Tibial nerve (tissue), 4 donors: ENCODE data around the gene RBP7. TPM values are rescaled to one million over a fixed set of nuclear protein-coding genes. Genes with fewer than 3 reads are reported as not detected.

Experiments used
- DNase-seq, 2 donors: peaks; one replicate each; pipeline ENCODE4 v3.0.0-alpha.2; 2019; ENCODE audit warnings: low spot score in 2 of 2
- H3K27ac ChIP-seq, 4 donors: fragments of 200-600 bp; sonication (generic) in 3 of 4; one replicate each; pipeline ENCODE4 v1.5.1; 2017 to 2019; ENCODE audit warnings: mild to moderate bottlenecking in 1 of 4
- H3K27me3 ChIP-seq, 2 donors: fragments of 200-600 bp; sonication (generic) in 1 of 2; one replicate each; pipeline versions ENCODE4 v1.5.1 to v1.6.0; 2017 to 2019
- H3K36me3 ChIP-seq, 3 donors: fragments of 200-600 bp; sonication (generic); one replicate each; pipeline ENCODE4 v1.5.1; 2018 to 2019
- H3K4me1 ChIP-seq, 4 donors: fragments of 200-600 bp; sonication (generic) in 3 of 4; one replicate each; pipeline ENCODE4 v1.5.1; 2017 to 2019
- H3K4me3 ChIP-seq, 4 donors: fragments of 200-600 bp; sonication (generic) in 3 of 4; one replicate each; pipeline ENCODE4 v1.5.1; 2017 to 2019; ENCODE audit warnings: mild to moderate bottlenecking in 1 of 4, moderate library complexity in 1 of 4
- H3K9me3 ChIP-seq, 4 donors: fragments of 200-600 bp; sonication (generic) in 3 of 4; one replicate each; pipeline ENCODE4 v1.5.1; 2017 to 2019
- CTCF ChIP-seq, 5 experiments: fragments of 200-600 bp in 3 of 5; fragments of 450-650 bp in 2 of 5; sonication (generic) in 3 of 5; IDR thresholded peaks; one replicate each; pipeline ENCODE4 v1.5.1; 2016 to 2019; ENCODE audit warnings: antibody characterized with exemption in 5 of 5, mild to moderate bottlenecking in 3 of 5, moderate library complexity in 2 of 5
- EP300 ChIP-seq, 2 donors: sonication (generic); formaldehyde crosslinking; IDR thresholded peaks; one replicate each; pipeline ENCODE4 v1.6.1; 2017; ENCODE audit warnings: antibody characterized with exemption in 2 of 2, mild to moderate bottlenecking in 1 of 2
- POLR2A ChIP-seq, 2 donors: fragments of 450-650 bp; IDR thresholded peaks; one replicate each; pipeline ENCODE4 v1.6.1; 2017; ENCODE audit warnings: antibody characterized with exemption in 2 of 2, mild to moderate bottlenecking in 2 of 2, moderate library complexity in 2 of 2
- WGBS, 2 donors: methylation state at CpG; one replicate each; pipeline ENCODE4 v1.1.5; 2018; 5-methylcytosine and 5-hydroxymethylcytosine counted together
- total RNA-seq, 4 donors: library from RNA; depleted of rRNA; stranded (reverse); fragments of >200 nt; gene quantifications; one replicate each; pipeline ENCODE4 v1.1.0, GENCODE V29; 2016

The RBP7 gene
- total RNA-seq, 4 donors from 2014 or later, result 17.2 to 54.3 (median 33.7) TPM

- Histone ChIP-seq H3K9me3 (no peaks in the 10 kb centered on the region), H3K27ac (peak overlapping the region in 2 of 4 donors; percentile 29 to 33), H3K4me1 (peaks cover 0 to 47% (median 2%) of the 10 kb centered on the region in 4 donors), H3K36me3 (peaks cover 0 to 20% (median 0%) of the 10 kb centered on the region in 3 donors), H3K4me3 (no peak overlapping the region), H3K27me3 (no peaks in the 10 kb centered on the region)
- TF ChIP-seq EP300 (IDR thresholded peaks at IDR 0.05) (no peak), CTCF (IDR thresholded peaks at IDR 0.05) (no peak), POLR2A (IDR thresholded peaks at IDR 0.05) (no peak)
- DNase-seq, result no peak
- 57 to 60% methylated on average over 5 of the region's 5 CpGs for WGBS, 2 donors
Measured at GRCh38 chr1:10057796-10058195, 60.8 kb downstream of the RBP7 start.

GRCh38 chr1:10059342-10059718 lies 62.3 kb downstream of the RBP7 start:
- H3K27ac ChIP-seq, result no peak overlapping the region
- H3K9me3 ChIP-seq, result no peaks in the 10 kb centered on the region
- H3K27me3 ChIP-seq, result no peaks in the 10 kb centered on the region
- no peak for DNase-seq
- no peak for TF ChIP-seq EP300 (IDR thresholded peaks at IDR 0.05)
- TF ChIP-seq CTCF (IDR thresholded peaks at IDR 0.05), result no peak
- no peak for TF ChIP-seq POLR2A (IDR thresholded peaks at IDR 0.05)
- WGBS, 2 donors, result 84 to 86% methylated on average over 7 to 8 of the region's 8 CpGs
- H3K4me3 ChIP-seq, result no peak overlapping the region
- peaks cover 0 to 50% (median 2%) of the 10 kb centered on the region in 4 donors for H3K4me1 ChIP-seq
- H3K36me3 ChIP-seq, result peaks cover 0 to 13% (median 0%) of the 10 kb centered on the region in 3 donors

GRCh38 chr1:10060311-10061100 lies 63.5 kb downstream of the RBP7 start:
- no peak overlapping the region for H3K4me3 ChIP-seq
- H3K4me1 ChIP-seq, result peaks cover 0 to 50% (median 9%) of the 10 kb centered on the region in 4 donors
- WGBS, 2 donors, result 84 to 87% methylated on average over 8 of the region's 8 CpGs
- no peaks in the 10 kb centered on the region for H3K27me3 ChIP-seq
- DNase-seq, result no peak
- TF ChIP-seq POLR2A (IDR thresholded peaks at IDR 0.05) (no peak), EP300 (IDR thresholded peaks at IDR 0.05) (no peak), CTCF (IDR thresholded peaks at IDR 0.05) (no peak)
- H3K27ac ChIP-seq, result no peak overlapping the region
- H3K9me3 ChIP-seq, result no peaks in the 10 kb centered on the region
- H3K36me3 ChIP-seq, result peaks cover 0 to 13% (median 0%) of the 10 kb centered on the region in 3 donors

- no peak for DNase-seq
Measured at GRCh38 chr1:10061276-10061675, 64.2 kb downstream of the RBP7 start.

GRCh38 chr1:10063878-10064277 lies 66.8 kb downstream of the RBP7 start:
- WGBS, 2 donors, result 86 to 88% methylated on average over 7 of the region's 7 CpGs
- peaks cover 0 to 7% (median 0%) of the 10 kb centered on the region in 3 donors for H3K36me3 ChIP-seq
- no peaks in the 10 kb centered on the region for H3K27me3 ChIP-seq
- peak overlapping the region in 1 of 4 donors; percentile 88 for H3K27ac ChIP-seq
- no peak overlapping the region for H3K4me3 ChIP-seq
- H3K4me1 ChIP-seq, result peaks cover 0 to 57% (median 23%) of the 10 kb centered on the region in 4 donors
- no peak for DNase-seq
- no peaks in the 10 kb centered on the region for H3K9me3 ChIP-seq
- TF ChIP-seq EP300 (IDR thresholded peaks at IDR 0.05), result no peak
- no peak for TF ChIP-seq POLR2A (IDR thresholded peaks at IDR 0.05)
- no peak for TF ChIP-seq CTCF (IDR thresholded peaks at IDR 0.05)

More at GRCh38 chr1:10061276-10061675, 64.2 kb downstream of the RBP7 start:
- Histone ChIP-seq H3K27ac (no peak overlapping the region), H3K36me3 (peaks cover 0 to 13% (median 0%) of the 10 kb centered on the region in 3 donors), H3K4me3 (no peak overlapping the region), H3K27me3 (no peaks in the 10 kb centered on the region), H3K4me1 (peaks cover 0 to 50% (median 13%) of the 10 kb centered on the region in 4 donors), H3K9me3 (no peaks in the 10 kb centered on the region)
- TF ChIP-seq EP300 (IDR thresholded peaks at IDR 0.05), result no peak
- WGBS, 2 donors, result 89 to 96% methylated on average over 5 of the region's 5 CpGs
